ENCODE data around the gene RSPH9.

The RSPH9 gene

GRCh38 chr6:43644940-43645612 is at the start of gene RSPH9:
Gene RSPH9 (plus strand): TSS chr6:43645036. CDS start chr6:43645099, 63 bp downstream.
- DNase-seq (ENCODE audit: low spot score): no peak

GRCh38 chr6:43600595-43600994 is 44.2 kb upstream of the RSPH9 start:
- DNase-seq (ENCODE audit: low spot score): no peak

GRCh38 chr6:43604174-43604573 is 40.7 kb upstream of the RSPH9 start:
- DNase-seq (ENCODE audit: low spot score): no peak

GRCh38 chr6:43606019-43606418 is 38.8 kb upstream of the RSPH9 start:
- DNase-seq (ENCODE audit: low spot score): no peak

- peak; percentile 73 for DNase-seq (ENCODE audit: low spot score)
Measured at GRCh38 chr6:43608310-43608763, 36.5 kb upstream of the RSPH9 start.

- DNase-seq (ENCODE audit: low spot score): no peak
Measured at GRCh38 chr6:43608807-43609206, 36.0 kb upstream of the RSPH9 start.

GRCh38 chr6:43609402-43609801 is 35.4 kb upstream of the RSPH9 start:
- no peak for DNase-seq (ENCODE audit: low spot score)

- DNase-seq (ENCODE audit: low spot score): no peak
Measured at GRCh38 chr6:43610431-43610830, 34.4 kb upstream of the RSPH9 start.

- DNase-seq (ENCODE audit: low spot score): no peak
Measured at GRCh38 chr6:43613721-43614395, 31.0 kb upstream of the RSPH9 start.

- DNase-seq (ENCODE audit: low spot score): no peak
Measured at GRCh38 chr6:43614396-43614730, 30.5 kb upstream of the RSPH9 start.

GRCh38 chr6:43616725-43617472 is 27.9 kb upstream of the RSPH9 start:
- no peak for DNase-seq (ENCODE audit: low spot score)

GRCh38 chr6:43621078-43621835 is 23.6 kb upstream of the RSPH9 start:
- DNase-seq (ENCODE audit: low spot score): no peak

- DNase-seq (ENCODE audit: low spot score): no peak
Measured at GRCh38 chr6:43621836-43622180, 23.0 kb upstream of the RSPH9 start.

GRCh38 chr6:43622541-43622940 is 22.3 kb upstream of the RSPH9 start:
- no peak for DNase-seq (ENCODE audit: low spot score)

- DNase-seq (ENCODE audit: low spot score): no peak
Measured at GRCh38 chr6:43623880-43624785, 20.7 kb upstream of the RSPH9 start.

- no peak for DNase-seq (ENCODE audit: low spot score)
Measured at GRCh38 chr6:43624786-43625288, 20.0 kb upstream of the RSPH9 start.

- DNase-seq (ENCODE audit: low spot score): no peak
Measured at GRCh38 chr6:43625393-43625992, 19.3 kb upstream of the RSPH9 start.

GRCh38 chr6:43627008-43627825 is 17.6 kb upstream of the RSPH9 start:
- peak; percentile 40 for DNase-seq (ENCODE audit: low spot score)

- peak; percentile 48 for DNase-seq (ENCODE audit: low spot score)
Measured at GRCh38 chr6:43628393-43629103, 16.3 kb upstream of the RSPH9 start.

Data from globus pallidus (tissue), 1 donor.